Stomach (tissue), 19 donors: ENCODE data around the gene CHCHD4. TPM values are rescaled to one million over a fixed set of nuclear protein-coding genes. Genes with fewer than 3 reads are reported as not detected.

ENCODE experiments used
- DNase-seq, 2 donors: peaks; one replicate each; pipeline versions ENCODE4 v3.0.0 to v3.0.0-alpha.2; 2013 to 2019
- H3K27ac ChIP-seq, 5 donors: fragments of 200-600 bp in 4 of 5; sonication (generic) in 4 of 5; one replicate each; pipeline ENCODE4 v1.5.1; 2013 to 2019; ENCODE audit warnings: mild to moderate bottlenecking in 1 of 5, moderate library complexity in 1 of 5
- H3K27me3 ChIP-seq, 3 donors: fragments of 200-600 bp; sonication (generic); one replicate each; pipeline ENCODE4 v1.5.1; 2017 to 2019; ENCODE audit warnings: mixed run types in 1 of 3
- H3K36me3 ChIP-seq, 4 donors: fragments of 200-600 bp; sonication (generic); 1 replicate in 3 of 4; 2 replicates in 1 of 4; pipeline ENCODE4 v1.5.1; 2016 to 2019
- H3K4me1 ChIP-seq, 4 donors: fragments of 200-600 bp; sonication (generic); one replicate each; pipeline ENCODE4 v1.5.1; 2016 to 2019
- H3K4me3 ChIP-seq, 4 donors: fragments of 200-600 bp; sonication (generic) in 3 of 4; one replicate each; pipeline ENCODE4 v1.5.1; 2016 to 2019; ENCODE audit warnings: mild to moderate bottlenecking in 1 of 4
- H3K9me3 ChIP-seq, 4 donors: fragments of 200-600 bp; sonication (generic); one replicate each; pipeline ENCODE4 v1.5.1; 2016 to 2019
- CTCF ChIP-seq, 7 experiments: fragments of 450-650 bp in 4 of 7; fragments of 200-600 bp in 3 of 7; sonication (generic) in 3 of 7; IDR thresholded peaks; one replicate each; pipeline ENCODE4 v1.5.1; 2016 to 2019; ENCODE audit warnings: antibody characterized with exemption in 7 of 7, control low read depth in 2 of 7, mild to moderate bottlenecking in 1 of 7
- EP300 ChIP-seq: sonication (generic); formaldehyde crosslinking; IDR thresholded peaks from one replicate; pipeline ENCODE4 v1.6.1; 2017; ENCODE audit warnings: antibody characterized with exemption
- POLR2A ChIP-seq, 4 donors: fragments of 450-650 bp; IDR thresholded peaks; one replicate each; pipeline ENCODE4 v1.6.1; 2016; ENCODE audit warnings: antibody characterized with exemption in 4 of 4, control low read depth in 2 of 4, mild to moderate bottlenecking in 1 of 4, moderate library complexity in 1 of 4
- POLR2AphosphoS5 ChIP-seq, 3 donors: sonication (generic); formaldehyde crosslinking; IDR thresholded peaks; one replicate each; pipeline ENCODE4 v1.6.1; 2016; ENCODE audit warnings: antibody characterized with exemption in 3 of 3
- WGBS, 5 donors: extraction: QIAGEN DNeasy Blood & Tissue Kit in 3 of 5; methylation state at CpG; one replicate each; pipeline versions ENCODE4 v1.1.5 to v1.1.7; 2013 to 2018; 5-methylcytosine and 5-hydroxymethylcytosine counted together
- intact Hi-C: fragments of 100-400 bp; cut with DNase I; formaldehyde crosslinking; loops from one replicate; pipeline ENCODE4 v1.15.1; 2023; ENCODE audit warnings: low total_unique reads
- long read RNA-seq, 10 donors: transcript quantifications; one replicate each; lab custom pipeline, GENCODE V29; 2026
- polyA plus RNA-seq, 3 donors: library from polyadenylated mRNA; stranded (reverse); fragments of 200-250 nt; gene quantifications; one replicate each; pipeline ENCODE4 v1.2.3, GENCODE V29; 2013
- total RNA-seq, 5 donors: library from RNA; depleted of rRNA; stranded (reverse); fragments of >200 nt; gene quantifications; one replicate each; pipeline versions ENCODE4 v1.1.0 to v1.2.3, GENCODE V29; 2014 to 2016
- donor health status: healthy with polysubstance abuse.
- donor health status: Bipolar disorder and iron deficiency.
- donor health status: healthy.

Gene CHCHD4
- total RNA-seq: 10 to 100 TPM in 2 of 5 donors, 1 to 10 TPM in 3; 1.7 to 11.7 (median 9.0) TPM
- 10 to 100 TPM; 13.9 to 16.1 (median 14.8) TPM for polyA plus RNA-seq
- long read RNA-seq, donor 1: 0 reads
- long read RNA-seq, donor 2, transcript CHCHD4-202 (3 exons, 1,405 nt): major isoform, 8 of 8 reads
- long read RNA-seq, donor 2, partial matches to known transcripts: 0 of 8 reads
- long read RNA-seq, donor 2, other reads (novel, unspliced or antisense): 0 of 8 reads
- long read RNA-seq, donor 3, transcript CHCHD4-202 (3 exons, 1,405 nt): major isoform, 5 of 5 reads
- long read RNA-seq, donor 3, partial matches to known transcripts: 0 of 5 reads
- long read RNA-seq, donor 3, other reads (novel, unspliced or antisense): 0 of 5 reads
- long read RNA-seq, donor 4: 0 reads
- long read RNA-seq, donor 5, transcript CHCHD4-202 (3 exons, 1,405 nt): major isoform, 5 of 6 reads
- long read RNA-seq, donor 5, partial matches to known transcripts: 0 of 6 reads
- long read RNA-seq, donor 5, other reads (novel, unspliced or antisense): 0 of 6 reads
- long read RNA-seq, donor 6: 0 reads
- long read RNA-seq, donor 7, transcript CHCHD4-202 (3 exons, 1,405 nt): major isoform, 6 of 6 reads
- long read RNA-seq, donor 7, partial matches to known transcripts: 0 of 6 reads
- long read RNA-seq, donor 7, other reads (novel, unspliced or antisense): 0 of 6 reads
- long read RNA-seq, donor 8, partial matches to known transcripts: 0 of 4 reads
- long read RNA-seq, donor 8, other reads (novel, unspliced or antisense): 0 of 4 reads
- long read RNA-seq, donor 9, transcript CHCHD4-202 (3 exons, 1,405 nt): major isoform, 7 of 7 reads
- long read RNA-seq, donor 9, partial matches to known transcripts: 0 of 7 reads
- long read RNA-seq, donor 9, other reads (novel, unspliced or antisense): 0 of 7 reads
- long read RNA-seq, donor 10: 0 reads

- Histone ChIP-seq H3K4me3 (peak within 1 kb of the TSS; percentile 66 to 98 (median 87)), H3K36me3 (peaks cover 4 to 43% (median 36%) of the 10 kb centered on the region in 4 donors), H3K27ac (peak within 1 kb of the TSS; percentile 90 to 97 (median 93)), H3K4me1 (peaks cover 25 to 52% (median 39%) of the 10 kb centered on the region in 4 donors), H3K9me3 (no peaks in the 10 kb centered on the region), H3K27me3 (no peaks in the 10 kb centered on the region)
- 0 to 1% (median 0%) methylated on average over 38 to 55 of the region's 55 CpGs for WGBS, 5 donors
- intact Hi-C loops: loop anchor here (10.0 kb wide), 1 partner anchor 50 kb away; the partner anchor contains the start of genes LSM3 and XPC
- DNase-seq: peak; percentile 99 to 100
- no peak for TF ChIP-seq POLR2A (IDR thresholded peaks at IDR 0.05)
- TF ChIP-seq POLR2AphosphoS5 (IDR thresholded peaks at IDR 0.05): peak; percentile 72 to 93 (median 84)
- TF ChIP-seq CTCF (IDR thresholded peaks at IDR 0.05): no peak
These were observed at the start of gene CHCHD4, which contains the start of gene TMEM43 for GRCh38 chr3:14124615-14125192. TSS of gene CHCHD4 (minus strand) at chr3:14124870. CDS start at chr3:14124676, 194 bp downstream. TSS of gene TMEM43 (plus strand) at chr3:14125052. CDS start at chr3:14125194, 142 bp downstream.

DNA sequence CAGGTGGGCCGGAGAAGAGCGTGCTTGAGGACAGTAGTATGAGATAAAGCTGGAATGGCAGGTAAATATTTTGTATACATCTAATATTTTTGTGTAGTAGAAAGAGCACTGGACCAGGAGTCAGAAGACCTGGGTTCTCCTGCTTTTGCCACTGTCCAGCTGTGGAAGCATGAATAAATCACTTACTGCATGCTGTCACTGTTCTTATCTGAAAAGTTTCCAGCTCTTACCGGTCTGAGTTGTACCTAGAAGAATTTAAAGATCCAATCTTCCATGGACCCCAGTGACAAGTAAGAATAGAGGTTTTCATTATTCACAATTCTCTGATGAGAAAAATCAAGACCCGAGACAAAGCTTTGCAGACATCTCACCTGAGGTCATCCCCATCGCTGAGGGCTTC lies 47.8 kb upstream of the CHCHD4 start:
- 92 to 96% (median 96%) methylated on average over 5 of the region's 5 CpGs for WGBS, 5 donors
- H3K27me3 ChIP-seq: no peaks in the 10 kb centered on the region
- no peak for TF ChIP-seq EP300
- TF ChIP-seq POLR2AphosphoS5 (IDR thresholded peaks at IDR 0.05): no peak
- TF ChIP-seq CTCF (IDR thresholded peaks at IDR 0.05): no peak
- no peak for TF ChIP-seq POLR2A (IDR thresholded peaks at IDR 0.05)
- intact Hi-C loops: loop anchor here (10.0 kb wide), 1 partner anchor 48 kb away; the partner anchor contains the start of genes CHCHD4 and TMEM43
- DNase-seq: no peak
- no peak overlapping the region for H3K27ac ChIP-seq
- H3K4me3 ChIP-seq: no peak overlapping the region
- peaks cover 43 to 59% (median 56%) of the 10 kb centered on the region in 4 donors for H3K36me3 ChIP-seq
- peaks cover 9 to 40% (median 28%) of the 10 kb centered on the region in 4 donors for H3K4me1 ChIP-seq
- no peaks in the 10 kb centered on the region for H3K9me3 ChIP-seq

- intact Hi-C loops: loop anchor here (10.0 kb wide), 1 partner anchor 46 kb away; the partner anchor contains the start of genes CHCHD4 and TMEM43
- DNase-seq: no peak
- H3K4me3 ChIP-seq: no peak overlapping the region
- H3K27ac ChIP-seq: no peak overlapping the region
- H3K36me3 ChIP-seq: peaks cover 60 to 78% (median 74%) of the 10 kb centered on the region in 4 donors
- no peaks in the 10 kb centered on the region for H3K9me3 ChIP-seq
- TF ChIP-seq POLR2A (IDR thresholded peaks at IDR 0.05) (no peak), POLR2AphosphoS5 (IDR thresholded peaks at IDR 0.05) (no peak), CTCF (IDR thresholded peaks at IDR 0.05) (no peak), EP300 (no peak)
- 72 to 92% (median 86%) methylated on average over 2 of the region's 2 CpGs for WGBS, 5 donors
- H3K4me1 ChIP-seq: peaks cover 0 to 21% (median 11%) of the 10 kb centered on the region in 4 donors
- H3K27me3 ChIP-seq: no peaks in the 10 kb centered on the region
These were observed 46.0 kb upstream of the CHCHD4 start for GRCh38 chr3:14170531-14171159.
